ENCODE data around the gene NKAIN4. TPM values are rescaled to one million over a fixed set of nuclear protein-coding genes. Genes with fewer than 3 reads are reported as not detected.

NKAIN4 gene
- not detected for total RNA-seq

DNA sequence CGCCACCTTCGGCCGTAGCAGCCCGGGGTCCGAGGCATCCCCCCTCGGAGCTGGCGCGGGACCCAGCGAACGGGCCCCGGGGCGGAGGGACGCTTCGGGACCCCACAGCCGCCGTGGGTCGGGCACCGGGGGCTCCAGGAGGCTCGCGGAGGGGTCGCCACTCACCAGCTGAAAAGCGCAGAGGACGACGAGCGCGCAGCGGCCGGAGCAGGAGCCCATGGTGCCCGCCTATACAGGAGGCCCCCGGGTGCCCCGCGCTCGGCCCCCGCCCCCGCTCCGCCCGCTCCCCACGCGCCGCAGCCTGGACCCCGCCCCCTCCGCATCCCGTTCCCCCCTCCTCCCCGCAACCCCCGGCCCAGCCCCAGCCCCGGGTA lies at the start of gene NKAIN4:
Gene NKAIN4, minus strand, starts transcription at position 232 of the 374 bp plus-strand sequence. Its CDS starts 13 bp downstream, at position 219.
- no peak for DNase-seq (ENCODE audit: low spot score)
- no peak for ATAC-seq (ENCODE audit: low FRiP score)
- no peak for TF ChIP-seq CTCF (IDR thresholded peaks at IDR 0.05)

- ATAC-seq (ENCODE audit: low FRiP score) (no peak), DNase-seq (ENCODE audit: low spot score) (no peak)
- TF ChIP-seq CTCF (IDR thresholded peaks at IDR 0.05): no peak
Measured at GRCh38 chr20:63303095-63303666, 48.9 kb upstream of the NKAIN4 start.

- DNase-seq (ENCODE audit: low spot score) (no peak), ATAC-seq (ENCODE audit: low FRiP score) (no peak)
- no peak for TF ChIP-seq CTCF (IDR thresholded peaks at IDR 0.05)
Measured at GRCh38 chr20:63301671-63302070, 47.4 kb upstream of the NKAIN4 start.

DNA sequence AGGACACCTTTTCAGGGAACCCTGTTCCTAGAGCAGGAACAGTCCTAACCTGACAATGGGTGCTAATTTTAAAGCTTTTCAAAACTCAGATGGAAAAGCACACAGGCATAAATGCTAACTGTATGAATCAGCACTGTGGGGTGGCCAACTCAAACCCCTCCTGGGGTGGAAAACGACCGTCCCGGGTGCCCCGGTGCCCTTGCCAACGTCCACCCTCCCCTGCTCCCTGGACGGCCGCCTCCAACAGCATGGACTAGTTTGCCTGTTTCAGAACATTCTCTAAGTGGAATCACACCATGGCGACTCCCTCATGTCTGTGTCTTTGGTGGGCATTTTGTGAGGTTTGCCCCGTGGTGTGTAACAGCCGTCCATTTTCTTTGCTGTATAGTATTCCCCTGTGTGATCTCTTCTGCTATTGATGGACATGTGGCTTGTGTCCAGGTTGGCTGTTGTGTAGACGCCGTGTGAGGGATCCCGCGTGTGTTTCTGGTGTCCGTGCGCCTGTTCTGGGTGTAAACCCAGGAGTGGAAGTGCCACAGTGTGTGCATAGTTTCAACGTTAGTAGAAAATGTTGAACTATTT lies 44.6 kb upstream of the NKAIN4 start:
- ATAC-seq (ENCODE audit: low FRiP score) (no peak), DNase-seq (ENCODE audit: low spot score) (no peak)
- no peak for TF ChIP-seq CTCF (IDR thresholded peaks at IDR 0.05)

DNA sequence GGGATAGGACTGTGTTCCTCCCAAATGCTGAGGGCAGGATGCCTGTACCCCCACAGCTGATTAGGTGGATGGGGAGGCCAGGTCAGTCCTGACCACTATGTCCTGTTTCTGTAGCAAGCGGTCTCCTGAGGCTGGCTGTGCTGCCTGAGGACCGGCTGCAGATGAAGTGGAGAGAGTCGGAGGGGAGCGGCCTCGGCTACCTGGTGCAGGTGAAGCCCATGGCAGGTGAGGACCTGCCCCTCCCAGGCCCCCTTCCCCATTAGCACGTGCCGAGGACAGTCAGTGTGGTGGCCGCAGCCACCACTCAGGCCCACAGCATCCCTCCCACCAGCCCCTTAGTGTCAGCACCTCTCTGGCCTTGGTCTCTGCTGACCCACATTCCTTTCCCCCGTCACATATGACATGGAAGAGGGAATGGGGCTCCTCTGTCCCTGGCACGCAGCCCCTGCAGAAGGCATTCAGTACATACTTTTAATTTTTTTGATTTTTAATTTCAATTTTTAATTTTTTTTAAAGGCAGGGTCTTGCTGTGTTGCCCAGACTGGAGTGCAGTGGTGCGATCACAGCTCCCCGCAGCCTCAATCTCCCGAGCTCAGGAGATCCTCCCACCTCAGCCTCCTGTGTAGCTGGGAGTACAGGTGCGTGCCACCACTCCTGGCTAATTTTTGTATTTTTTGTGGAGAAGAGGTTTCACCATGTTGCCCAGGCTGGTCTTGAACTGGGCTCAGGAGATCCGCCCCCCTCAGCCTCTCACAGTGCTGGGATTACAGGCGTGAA lies 43.7 kb upstream of the NKAIN4 start:
- no peak for TF ChIP-seq CTCF (IDR thresholded peaks at IDR 0.05)
- DNase-seq (ENCODE audit: low spot score) (no peak), ATAC-seq (ENCODE audit: low FRiP score) (no peak)

DNA sequence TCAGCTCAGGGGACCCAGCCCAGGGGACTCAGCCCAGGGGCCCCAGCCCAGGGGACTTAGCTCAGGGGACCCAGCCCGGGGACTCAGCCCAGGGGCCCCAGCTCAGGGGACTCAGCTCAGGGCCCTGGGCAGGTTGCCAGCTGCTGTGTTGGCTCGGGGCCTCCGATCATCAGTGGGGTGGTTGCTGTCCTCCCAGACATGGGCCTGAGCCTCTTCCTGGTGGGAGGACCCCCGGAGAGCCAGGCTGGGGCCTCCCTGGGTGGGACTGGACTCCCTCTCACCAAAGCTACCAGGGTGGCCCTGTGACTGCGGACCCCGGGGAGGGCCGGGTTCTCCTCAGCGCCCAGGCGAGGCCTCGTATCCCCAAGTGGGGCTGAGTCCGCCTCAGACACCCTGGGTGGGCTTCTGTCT lies 43.1 kb upstream of the NKAIN4 start:
- no peak for TF ChIP-seq CTCF (IDR thresholded peaks at IDR 0.05)
- DNase-seq (ENCODE audit: low spot score) (no peak), ATAC-seq (ENCODE audit: low FRiP score) (no peak)

Data from omental fat pad (tissue), 4 donors.